ENCODE results near the gene TBC1D3B.
"Not testable (repeated sequence)": the region's sequence is repeated elsewhere in the genome, so short reads cannot be mapped to it uniquely, and the experiment has no call there.

Gene TBC1D3B

GRCh38 chr17:36176536-36176935, at the start of gene TBC1D3B:
TBC1D3B (minus strand) TSS chr17:36176636; CDS start chr17:36175050, 1,586 bp downstream.
- H3K4me1 ChIP-seq; DNase-seq; H3K4me3 ChIP-seq; intact Hi-C loops (cut with DNase I; ENCODE audit: low total_unique reads); H3K9me3 ChIP-seq; H3K27me3 ChIP-seq; H3K27ac ChIP-seq; H3K36me3 ChIP-seq: not testable (repeated sequence)

GRCh38 chr17:36222967-36223366, 46.5 kb upstream of the TBC1D3B start:
- H3K36me3 ChIP-seq; H3K27ac ChIP-seq; DNase-seq; intact Hi-C loops (cut with DNase I; ENCODE audit: low total_unique reads); H3K4me3 ChIP-seq; H3K27me3 ChIP-seq; H3K9me3 ChIP-seq; H3K4me1 ChIP-seq: not testable (repeated sequence)

- H3K4me1 ChIP-seq; H3K4me3 ChIP-seq; H3K27me3 ChIP-seq; H3K9me3 ChIP-seq; DNase-seq; H3K27ac ChIP-seq; H3K36me3 ChIP-seq; intact Hi-C loops (cut with DNase I; ENCODE audit: low total_unique reads): not testable (repeated sequence)
These were observed 45.2 kb upstream of the TBC1D3B start for GRCh38 chr17:36221581-36222100.

GRCh38 chr17:36220737-36221580, 44.5 kb upstream of the TBC1D3B start:
- H3K36me3 ChIP-seq; intact Hi-C loops (cut with DNase I; ENCODE audit: low total_unique reads); H3K27me3 ChIP-seq; H3K9me3 ChIP-seq; H3K4me1 ChIP-seq; DNase-seq; H3K4me3 ChIP-seq; H3K27ac ChIP-seq: not testable (repeated sequence)

GRCh38 chr17:36219556-36219955, 43.1 kb upstream of the TBC1D3B start:
- H3K27ac ChIP-seq; DNase-seq; H3K27me3 ChIP-seq; intact Hi-C loops (cut with DNase I; ENCODE audit: low total_unique reads); H3K36me3 ChIP-seq; H3K9me3 ChIP-seq; H3K4me3 ChIP-seq; H3K4me1 ChIP-seq: not testable (repeated sequence)

- DNase-seq; H3K27me3 ChIP-seq; H3K36me3 ChIP-seq; H3K27ac ChIP-seq; H3K4me1 ChIP-seq; intact Hi-C loops (cut with DNase I; ENCODE audit: low total_unique reads); H3K9me3 ChIP-seq; H3K4me3 ChIP-seq: not testable (repeated sequence)
These were observed 39.2 kb upstream of the TBC1D3B start for GRCh38 chr17:36215406-36216308.

GRCh38 chr17:36214918-36215317, 38.5 kb upstream of the TBC1D3B start:
- Histone ChIP-seq H3K4me1 (no peaks in the 10 kb centered on the region), H3K4me3 (no peak overlapping the region), H3K27ac (no peak overlapping the region), H3K36me3 (no peaks in the 10 kb centered on the region), H3K27me3 (peaks cover 0 to 6% of the 10 kb centered on the region in 2 donors), H3K9me3 (peaks cover 0 to 6% (median 4%) of the 10 kb centered on the region in 3 donors)
- TF ChIP-seq CTCF (IDR thresholded peaks at IDR 0.05), result no peak
- intact Hi-C loops (cut with DNase I; ENCODE audit: low total_unique reads), result no loop called here
- no peak for DNase-seq

- Histone ChIP-seq H3K27me3 (peaks cover 0 to 6% of the 10 kb centered on the region in 2 donors), H3K4me1 (no peaks in the 10 kb centered on the region)
These were observed 37.3 kb upstream of the TBC1D3B start for GRCh38 chr17:36213695-36214094.

More at GRCh38 chr17:36213695-36214094, 37.3 kb upstream of the TBC1D3B start:
- peaks cover 0 to 5% (median 4%) of the 10 kb centered on the region in 3 donors for H3K9me3 ChIP-seq
- no peak overlapping the region for H3K27ac ChIP-seq
- DNase-seq, result no peak
- H3K36me3 ChIP-seq, result no peaks in the 10 kb centered on the region
- no peak overlapping the region for H3K4me3 ChIP-seq
- intact Hi-C loops (cut with DNase I; ENCODE audit: low total_unique reads), result no loop called here
- TF ChIP-seq CTCF (IDR thresholded peaks at IDR 0.05), result no peak
